Retinal pigment epithelial cell (primary cell): ENCODE data around the gene PURA.

ENCODE experiments used
- DNase-seq: peaks from one replicate; pipeline ENCODE4 v3.0.0-alpha.2; 2010; ENCODE audit warnings: low read depth
- H3K4me3 ChIP-seq: 2 replicates; pipeline ENCODE4 v1.5.1; 2011; ENCODE audit warnings: mild to moderate bottlenecking, low read length, control low read depth, moderate library complexity
- TF ChIP-seq, protein P1 (sequence below): conservative IDR thresholded peaks from 2 replicates; pipeline ENCODE4 v1.5.1; 2011; ENCODE audit warnings: low read depth, low read length, control low read depth, inconsistent platforms

The PURA gene

GRCh38 chr5:140134277-140134935 lies 20.5 kb downstream of the PURA start:
- DNase-seq, result no peak
- TF ChIP-seq, protein P1, sequence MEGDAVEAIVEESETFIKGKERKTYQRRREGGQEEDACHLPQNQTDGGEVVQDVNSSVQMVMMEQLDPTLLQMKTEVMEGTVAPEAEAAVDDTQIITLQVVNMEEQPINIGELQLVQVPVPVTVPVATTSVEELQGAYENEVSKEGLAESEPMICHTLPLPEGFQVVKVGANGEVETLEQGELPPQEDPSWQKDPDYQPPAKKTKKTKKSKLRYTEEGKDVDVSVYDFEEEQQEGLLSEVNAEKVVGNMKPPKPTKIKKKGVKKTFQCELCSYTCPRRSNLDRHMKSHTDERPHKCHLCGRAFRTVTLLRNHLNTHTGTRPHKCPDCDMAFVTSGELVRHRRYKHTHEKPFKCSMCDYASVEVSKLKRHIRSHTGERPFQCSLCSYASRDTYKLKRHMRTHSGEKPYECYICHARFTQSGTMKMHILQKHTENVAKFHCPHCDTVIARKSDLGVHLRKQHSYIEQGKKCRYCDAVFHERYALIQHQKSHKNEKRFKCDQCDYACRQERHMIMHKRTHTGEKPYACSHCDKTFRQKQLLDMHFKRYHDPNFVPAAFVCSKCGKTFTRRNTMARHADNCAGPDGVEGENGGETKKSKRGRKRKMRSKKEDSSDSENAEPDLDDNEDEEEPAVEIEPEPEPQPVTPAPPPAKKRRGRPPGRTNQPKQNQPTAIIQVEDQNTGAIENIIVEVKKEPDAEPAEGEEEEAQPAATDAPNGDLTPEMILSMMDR, result no peak
- no peak overlapping the region for H3K4me3 ChIP-seq

- DNase-seq, result no peak
- H3K4me3 ChIP-seq, result no peak overlapping the region
- TF ChIP-seq, protein P1, result no peak
These were observed 21.2 kb downstream of the PURA start for GRCh38 chr5:140135127-140135526.

DNA sequence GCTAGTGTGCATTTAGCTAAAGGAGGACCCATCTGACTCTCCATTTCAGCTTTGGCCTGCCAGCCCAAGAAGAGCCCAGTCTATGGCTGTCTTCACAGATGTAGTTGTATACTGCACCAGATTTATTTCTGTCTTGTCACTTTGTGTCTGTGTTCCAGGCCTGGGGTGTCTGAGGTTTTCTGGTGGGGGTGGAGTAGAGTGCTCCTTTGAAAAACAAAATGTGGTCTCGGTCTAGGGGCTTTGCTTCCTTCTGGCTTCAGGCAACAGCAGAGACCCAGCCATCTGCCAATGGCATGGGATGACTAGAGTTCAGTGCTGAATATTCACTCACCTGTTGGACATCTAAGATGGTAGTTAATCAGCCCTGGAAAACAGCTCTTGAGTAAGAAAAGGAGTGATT lies 22.7 kb downstream of the PURA start:
- DNase-seq, result no peak
- TF ChIP-seq, protein P1, result no peak
- H3K4me3 ChIP-seq, result no peak overlapping the region

DNA sequence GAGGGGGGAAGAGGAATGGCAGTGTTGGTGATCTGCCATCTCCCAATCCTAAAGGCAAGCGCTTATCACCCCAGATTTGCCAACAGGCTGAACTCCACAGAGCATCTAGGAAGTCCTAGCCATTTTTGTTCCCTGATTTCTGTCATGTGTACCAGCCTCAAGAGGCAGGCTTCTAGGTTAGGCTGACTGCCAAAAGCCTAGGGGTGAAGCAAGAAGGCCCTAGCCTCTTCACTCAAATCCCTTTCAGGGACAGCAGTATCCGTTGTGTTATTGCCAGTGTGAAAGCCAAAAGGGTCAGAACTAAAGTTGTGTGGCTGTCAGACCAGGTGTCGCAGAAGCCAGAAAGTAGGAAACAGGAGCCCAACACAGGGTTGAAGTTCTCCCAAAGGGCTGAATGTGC lies 26.5 kb downstream of the PURA start:
- DNase-seq, result no peak
- TF ChIP-seq, protein P1, result no peak
- no peak overlapping the region for H3K4me3 ChIP-seq

DNA sequence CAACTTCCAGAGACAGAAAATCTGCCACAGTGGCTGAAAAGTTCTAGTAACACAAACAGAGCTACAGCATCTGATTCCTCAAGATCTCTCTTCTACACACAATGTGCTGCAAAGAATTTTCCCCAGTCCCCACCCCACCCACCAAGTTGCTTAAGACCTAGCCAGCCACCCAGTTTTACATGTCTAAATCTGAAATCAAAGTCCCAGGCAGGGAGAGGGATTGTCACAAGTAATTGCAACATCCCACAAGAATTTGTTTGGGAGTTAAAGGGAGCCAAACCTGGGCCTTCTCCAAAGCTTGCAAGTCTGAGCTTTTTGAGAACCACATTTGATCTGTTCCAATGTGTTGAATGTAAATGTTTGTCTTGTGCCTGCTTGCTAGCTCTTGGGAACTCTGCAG lies 27.3 kb downstream of the PURA start:
- no peak for DNase-seq
- H3K4me3 ChIP-seq, result no peak overlapping the region
- TF ChIP-seq, protein P1, result no peak

DNA sequence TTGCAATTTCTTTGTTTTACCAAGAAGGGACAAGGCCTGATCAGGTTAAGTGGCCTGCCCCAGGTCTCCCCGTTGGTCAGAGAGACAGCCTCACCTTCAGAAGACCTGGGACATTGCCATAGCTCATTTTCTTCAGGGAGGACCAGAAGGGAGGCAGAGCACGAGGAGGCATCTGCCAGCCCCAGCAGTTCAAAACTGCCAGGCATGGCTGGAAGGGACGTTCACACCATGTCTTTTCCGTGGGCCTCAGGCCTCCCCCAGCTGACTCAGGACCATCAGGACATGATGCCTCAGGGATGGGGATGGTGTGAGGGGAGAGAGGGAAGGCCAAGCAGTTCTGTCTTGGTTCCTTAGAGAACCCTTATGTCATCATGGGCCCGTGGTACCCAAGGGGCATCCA lies 28.3 kb downstream of the PURA start:
- H3K4me3 ChIP-seq, result no peak overlapping the region
- no peak for DNase-seq
- TF ChIP-seq, protein P1, result no peak

DNA sequence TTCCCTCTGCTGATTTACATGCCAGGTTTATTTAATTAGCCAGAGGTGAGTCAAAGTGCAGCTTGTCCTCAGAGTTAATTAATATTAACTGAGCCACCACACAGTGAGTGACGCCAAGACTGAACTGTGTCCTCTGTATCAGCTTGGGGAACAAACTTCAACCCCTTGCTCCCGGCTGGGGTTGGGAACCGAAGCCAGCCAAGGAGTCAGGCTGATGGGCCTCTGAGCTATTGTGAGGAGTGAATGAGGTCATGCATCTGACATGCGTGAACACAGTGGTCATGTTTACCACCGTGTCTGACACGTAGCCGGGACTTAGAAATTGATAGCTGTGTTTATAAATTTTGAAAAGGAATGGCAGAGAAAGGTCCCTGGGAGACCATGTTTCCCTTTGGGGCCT lies 28.9 kb downstream of the PURA start:
- TF ChIP-seq, protein P1, result no peak
- DNase-seq, result no peak
- no peak overlapping the region for H3K4me3 ChIP-seq
